ENCODE data around the gene CEMIP. TPM values are rescaled to one million over a fixed set of nuclear protein-coding genes. Genes with fewer than 3 reads are reported as not detected.

The CEMIP gene
- polyA plus RNA-seq, 2 of the 4 experiments (the other 2 are of a cell fraction), result 0.54 to 0.84 TPM

GRCh38 chr15:80856809-80857377 is 77.7 kb downstream of the CEMIP start:
- Histone ChIP-seq H3K4me2 (peak overlapping the region; percentile 56), H3K9me3 (no peaks in the 10 kb centered on the region), H3K4me1 (peaks cover 30% of the 10 kb centered on the region), H3K4me3 (no peak overlapping the region), H3K27ac (peak overlapping the region; percentile 57 to 69)
- 18% methylated on average over 8 of the region's 8 CpGs for WGBS (ENCODE audit: missing lambda C conversion rate)
- POLR2A ChIA-PET, result interaction anchor here (0.6 kb wide), 1 partner anchor 96 kb away, joined by 4 read pairs; no protein-coding TSS in a partner anchor
- TF ChIP-seq SREBF2 (IDR thresholded peaks at IDR 0.05) (no peak), PBX3 (IDR thresholded peaks at IDR 0.05) (no peak), CBX2 (IDR thresholded peaks at IDR 0.05; ENCODE audit: borderline replicate concordance, low read depth) (no peak), GATA3 (IDR thresholded peaks at IDR 0.05; ENCODE audit: borderline replicate concordance) (0 out of 2 replicates have a peak, but pooled peaks have one; percentile 41), EP300 (IDR thresholded peaks at IDR 0.05) (0 out of 5 replicates have a peak, but pooled peaks of 1 of the 2 experiments have one; percentile 28), JUNB (IDR thresholded peaks at IDR 0.05) (no peak), CHD4 (IDR thresholded peaks at IDR 0.05; ENCODE audit: borderline replicate concordance) (no peak), SMC3 (IDR thresholded peaks at IDR 0.05) (0 out of 3 replicates have a peak, but pooled peaks have one; percentile 7), CHD2 (IDR thresholded peaks at IDR 0.05; ENCODE audit: low read length, partially characterized antibody) (no peak), ATOH8 (CRISPR knock-in tag; IDR thresholded peaks at IDR 0.05; ENCODE audit: low read depth) (no peak), CTCF (IDR thresholded peaks at IDR 0.05) (no peak; the same call in 2 of the 3 replicates), KDM1A (IDR thresholded peaks at IDR 0.05; ENCODE audit: low read depth) (no peak), ELK1 (IDR thresholded peaks at IDR 0.05; ENCODE audit: low read depth, low read length) (no peak), NR3C1 (IDR thresholded peaks at IDR 0.05) (no peak), JUN (IDR thresholded peaks at IDR 0.05) (0 out of 5 replicates have a peak, but pooled peaks of 1 of the 2 experiments have one; percentile 24), CBX8 (IDR thresholded peaks at IDR 0.05) (no peak), KDM5A (IDR thresholded peaks at IDR 0.05) (no peak), ZSCAN20 (CRISPR knock-in tag; IDR thresholded peaks at IDR 0.05) (no peak), RAD21 (conservative IDR thresholded peaks at IDR 0.05 in 1 of 2, IDR thresholded peaks at IDR 0.05 in 1 of 2) (no peak; a peak in 1 of 5 replicates), PHF8 (IDR thresholded peaks at IDR 0.05; ENCODE audit: borderline replicate concordance, low read depth) (no peak), HEYL (CRISPR knock-in tag; IDR thresholded peaks at IDR 0.05) (no peak), MAX (IDR thresholded peaks at IDR 0.05) (no peak), NFE2L2 (conservative IDR thresholded peaks at IDR 0.05; ENCODE audit: low read length) (no peak), HMGXB4 (CRISPR knock-in tag; IDR thresholded peaks at IDR 0.05; ENCODE audit: borderline replicate concordance) (no peak), BHLHE40 (IDR thresholded peaks at IDR 0.05; ENCODE audit: low read depth, low read length) (no peak), TFCP2L1 (CRISPR knock-in tag; IDR thresholded peaks at IDR 0.05) (no peak), MAZ (IDR thresholded peaks at IDR 0.05; ENCODE audit: borderline replicate concordance, low read depth, low read length) (no peak), HDAC2 (IDR thresholded peaks at IDR 0.05) (no peak), MYC (IDR thresholded peaks at IDR 0.05; ENCODE audit: borderline replicate concordance, low read length) (no peak)
- FAIRE-seq (peak; percentile 7), ATAC-seq (peak; percentile 55 to 83), DNase-seq (ENCODE audit: low read depth in 1 of 2, low spot score in 1 of 2) (peak; percentile 51 to 60)
- CTCF ChIA-PET, result interaction anchor here (0.8 to 1.6 kb wide), 5 partner anchors 22 to 289 kb away, joined by 3 to 5 read pairs (median 4); partner anchors contain the start of gene CEMIP
